Measurements from ENCODE around the gene PTK7. TPM values are rescaled to one million over a fixed set of nuclear protein-coding genes. Genes with fewer than 3 reads are reported as not detected.

Gene PTK7
- total RNA-seq, 1 experiment from 2014 or later = 106 TPM

GRCh38 chr6:43053545-43054205, 22.4 kb upstream of the PTK7 start, which contains the start of gene CUL7:
Gene CUL7, minus strand, starts transcription at chr6:43053851. Its CDS starts 1,063 bp downstream, at chr6:43052788.
- CTCF ChIA-PET = interaction anchor here (0.5 to 0.9 kb wide), 5 partner anchors 46 to 117 kb away, joined by 3 to 8 read pairs (median 5); no protein-coding TSS in a partner anchor
- intact Hi-C loops (cut with micrococcal nuclease; ENCODE audit: unreplicated experiment) = no loop called here

GRCh38 chr6:43054206-43054943, 21.7 kb upstream of the PTK7 start:
- DNase-seq = no peak
- TSS peak; percentile 93 for BruUV-seq (replicated peaks)
- peaks cover 10% of the 10 kb centered on the region for H3K4me1 ChIP-seq (replicated peaks; ENCODE audit: insufficient read depth)
- peak overlapping the region; percentile 99 for H3K4me2 ChIP-seq
- peaks cover 42% of the 10 kb centered on the region for H3K79me2 ChIP-seq (ENCODE audit: low read depth)
- no peaks in the 10 kb centered on the region for H3K27me3 ChIP-seq (ENCODE audit: insufficient read depth, low read depth)
- H3K9me2 ChIP-seq (ENCODE audit: insufficient read depth) = no peaks in the 10 kb centered on the region
- ChIA-PET POLR2A (ENCODE audit: unreplicated experiment) (interaction anchor here (0.6 to 1.0 kb wide), 5 partner anchors 70 to 1320 kb away, joined by 3 to 6 read pairs (median 4); partner anchors contain the start of genes CNPY3, PPP2R5D and SRF), CTCF (interaction anchor here (0.6 to 0.9 kb wide), 3 partner anchors 47 to 116 kb away, joined by 3 to 6 read pairs (median 5); no protein-coding TSS in a partner anchor)
- no peak for TF ChIP-seq CTCF (conservative IDR thresholded peaks at IDR 0.05)
- no peak for TF ChIP-seq EZH2 (IDR thresholded peaks at IDR 0.05; ENCODE audit: low read depth)
- intact Hi-C loops (cut with micrococcal nuclease; ENCODE audit: unreplicated experiment) = no loop called here
- H3K9me3 ChIP-seq (ENCODE audit: insufficient read depth, low read depth) = no peaks in the 10 kb centered on the region
- H3K4me3 ChIP-seq = peak overlapping the region; percentile 89; the same call in 1 of the 2 replicates
- no peaks in the 10 kb centered on the region for H4K20me1 ChIP-seq (ENCODE audit: insufficient read depth)
- no peak overlapping the region for H3K27ac ChIP-seq
- H3F3A ChIP-seq (ENCODE audit: insufficient read depth, low read depth) = peaks cover 18% of the 10 kb centered on the region; the same call in 1 of the 2 replicates
- no peaks in the 10 kb centered on the region for H3K36me3 ChIP-seq (ENCODE audit: low read depth)
- H2AFZ ChIP-seq = no peak overlapping the region

More at GRCh38 chr6:43053545-43054205, 22.4 kb upstream of the PTK7 start, which contains the start of gene CUL7:
- Histone ChIP-seq H3K36me3 (ENCODE audit: low read depth) (peaks cover 3% of the 10 kb centered on the region; the same call in 1 of the 2 replicates), H3K9me3 (ENCODE audit: insufficient read depth, low read depth) (no peaks in the 10 kb centered on the region), H3K4me2 (peak within 1 kb of the TSS; percentile 99), H4K20me1 (ENCODE audit: insufficient read depth) (no peaks in the 10 kb centered on the region), H3K27me3 (ENCODE audit: insufficient read depth, low read depth) (no peaks in the 10 kb centered on the region), H3F3A (ENCODE audit: insufficient read depth, low read depth) (peaks cover 18% of the 10 kb centered on the region; the same call in 1 of the 2 replicates), H2AFZ (peak within 1 kb of the TSS; percentile 91), H3K27ac (peak within 1 kb of the TSS; percentile 64), H3K4me1 (replicated peaks; ENCODE audit: insufficient read depth) (peaks cover 10% of the 10 kb centered on the region), H3K4me3 (peak within 1 kb of the TSS; percentile 89), H3K9me2 (ENCODE audit: insufficient read depth) (no peaks in the 10 kb centered on the region), H3K79me2 (ENCODE audit: low read depth) (peaks cover 36% of the 10 kb centered on the region)
- DNase-seq = peak; percentile 85 to 92
- no TSS peak for BruUV-seq (replicated peaks)
- TF ChIP-seq EZH2 (IDR thresholded peaks at IDR 0.05; ENCODE audit: low read depth) = no peak
- TF ChIP-seq CTCF (conservative IDR thresholded peaks at IDR 0.05) = 0 out of 2 replicates have a peak, but pooled peaks have one; percentile 15
- POLR2A ChIA-PET (ENCODE audit: unreplicated experiment) = interaction anchor here (0.5 to 1.0 kb wide), 7 partner anchors 69 to 1319 kb away, joined by 3 to 6 read pairs (median 4); partner anchors contain the start of genes ABCC10, CNPY3, PPP2R5D and SRF

GRCh38 chr6:43055966-43056365, 20.1 kb upstream of the PTK7 start:
- Histone ChIP-seq H3K27me3 (ENCODE audit: insufficient read depth, low read depth) (no peaks in the 10 kb centered on the region), H3K36me3 (ENCODE audit: low read depth) (no peaks in the 10 kb centered on the region), H3F3A (ENCODE audit: insufficient read depth, low read depth) (peaks cover 30% of the 10 kb centered on the region; the same call in 1 of the 2 replicates), H3K27ac (no peak overlapping the region), H3K4me1 (replicated peaks; ENCODE audit: insufficient read depth) (peaks cover 15% of the 10 kb centered on the region), H3K4me2 (no peak overlapping the region), H2AFZ (no peak overlapping the region), H3K79me2 (ENCODE audit: low read depth) (peaks cover 42% of the 10 kb centered on the region), H3K9me2 (ENCODE audit: insufficient read depth) (no peaks in the 10 kb centered on the region), H3K9me3 (ENCODE audit: insufficient read depth, low read depth) (no peaks in the 10 kb centered on the region), H4K20me1 (ENCODE audit: insufficient read depth) (no peaks in the 10 kb centered on the region), H3K4me3 (no peak overlapping the region)
- intact Hi-C loops (cut with micrococcal nuclease; ENCODE audit: unreplicated experiment) = loop anchor here (5.0 kb wide), 1 partner anchor 44 kb away; the partner anchor contains the start of genes KLHDC3 and MEA1
- CTCF ChIA-PET = no interaction called here
- DNase-seq = no peak
- BruUV-seq (replicated peaks) = no TSS peak
- TF ChIP-seq EZH2 (IDR thresholded peaks at IDR 0.05; ENCODE audit: low read depth) = no peak
- no peak for TF ChIP-seq CTCF (conservative IDR thresholded peaks at IDR 0.05)
- POLR2A ChIA-PET (ENCODE audit: unreplicated experiment) = no interaction called here

Data from PC-9 (cell line).